NCI-H69 (cell line): ENCODE measurements around the gene OSGEP.
"Not testable (repeated sequence)": the region's sequence is repeated elsewhere in the genome, so short reads cannot be mapped to it uniquely, and the experiment has no call there.

ENCODE experiments used
- DNase-seq: peaks from one replicate; lab custom pipeline; 2025; lab: John Stamatoyannopoulos, UW

OSGEP gene

GRCh38 chr14:20469890-20470602, 15.4 kb upstream of the OSGEP start:
- peak; percentile 85 for DNase-seq

- peak; percentile 97 for DNase-seq
Measured at GRCh38 chr14:20469242-20469889, 14.8 kb upstream of the OSGEP start, which contains the start of gene PNP. PNP (plus strand) TSS chr14:20469406; CDS start chr14:20469525, 119 bp downstream.

GRCh38 chr14:20468764-20469241, 14.2 kb upstream of the OSGEP start:
- DNase-seq, result no peak

- DNase-seq, result peak; percentile 100
Measured at GRCh38 chr14:20461225-20462141, 6.9 kb upstream of the OSGEP start, which contains the start of gene PIP4P1. PIP4P1 (minus strand) TSS chr14:20461434; CDS start chr14:20461325, 109 bp downstream.

- DNase-seq, result peak; percentile 79
Measured at GRCh38 chr14:20460458-20461224, 6.0 kb upstream of the OSGEP start.

- DNase-seq, result peak; percentile 26
Measured at GRCh38 chr14:20458031-20458789, 3.6 kb upstream of the OSGEP start.

- peak; percentile 8 for DNase-seq
Measured at GRCh38 chr14:20456971-20457370, 2.4 kb upstream of the OSGEP start.

GRCh38 chr14:20455355-20456300, 1.0 kb upstream of the OSGEP start:
- DNase-seq, result peak; percentile 89

- not testable (repeated sequence) for DNase-seq
Measured at GRCh38 chr14:20452831-20453230, 1.8 kb downstream of the OSGEP start.

GRCh38 chr14:20446889-20447288, 7.7 kb downstream of the OSGEP start:
- DNase-seq, result no peak

GRCh38 chr14:20443650-20444049, 11.0 kb downstream of the OSGEP start:
- DNase-seq, result not testable (repeated sequence)

- DNase-seq, result no peak
Measured at GRCh38 chr14:20441461-20441860, 13.2 kb downstream of the OSGEP start.

- no peak for DNase-seq
Measured at GRCh38 chr14:20440882-20441281, 13.7 kb downstream of the OSGEP start.

GRCh38 chr14:20440465-20440864, 14.1 kb downstream of the OSGEP start:
- DNase-seq, result no peak

GRCh38 chr14:20438664-20439063, 15.9 kb downstream of the OSGEP start:
- DNase-seq, result no peak

GRCh38 chr14:20436363-20436755, 18.3 kb downstream of the OSGEP start:
- DNase-seq, result no peak

- DNase-seq, result peak; percentile 79
Measured at GRCh38 chr14:20435582-20436362, 18.8 kb downstream of the OSGEP start, which contains the start of gene KLHL33. KLHL33 (minus strand) TSS chr14:20436166; CDS start chr14:20435811, 355 bp downstream.
